RWPE2 (cell line): ENCODE measurements around the gene TMTC1.
A peak's percentile ranks its signal among the peaks of the same experiment; 100 is the strongest.

ENCODE experiments used
- ATAC-seq: fragments of 200-7000 bp; cut with Tn5 transposase; 3 replicates; pipeline ENCODE4 v1.9.1; 2021; ENCODE audit warnings: low read depth
- DNase-seq: peaks from one replicate; pipeline ENCODE4 v3.0.0-alpha.2; 2020; ENCODE audit warnings: low spot score
- H3K27ac ChIP-seq: fragments of 450-650 bp; 2 replicates; pipeline ENCODE4 v1.5.1; 2017; ENCODE audit warnings: mild to moderate bottlenecking; ENCODE audit not compliant: poor library complexity, severe bottlenecking
- H3K27me3 ChIP-seq: fragments of 250-450 bp; sonication (Bioruptor Pico); 2 replicates; pipeline ENCODE4 v1.5.1; 2021; ENCODE audit warnings: mild to moderate bottlenecking, moderate library complexity; ENCODE audit not compliant: insufficient read depth, poor library complexity, severe bottlenecking
- H3K36me3 ChIP-seq: fragments of 250-450 bp; sonication (Bioruptor Pico); 2 replicates; pipeline ENCODE4 v1.5.1; 2020; ENCODE audit warnings: low read depth, mild to moderate bottlenecking, moderate library complexity
- H3K4me1 ChIP-seq: fragments of 250-450 bp; sonication (Bioruptor Pico); 2 replicates; pipeline ENCODE4 v1.5.1; 2021; ENCODE audit warnings: mild to moderate bottlenecking, moderate library complexity; ENCODE audit not compliant: insufficient read depth, poor library complexity, severe bottlenecking
- H3K4me3 ChIP-seq: fragments of 250-450 bp; sonication (Bioruptor Pico); 2 replicates; pipeline ENCODE4 v1.5.1; 2021; ENCODE audit warnings: mild to moderate bottlenecking, moderate library complexity; ENCODE audit not compliant: severe bottlenecking
- H3K9me3 ChIP-seq: fragments of 250-450 bp; sonication (Bioruptor Pico); 2 replicates; pipeline ENCODE4 v1.5.1; 2021; ENCODE audit warnings: mild to moderate bottlenecking, moderate library complexity; ENCODE audit not compliant: severe bottlenecking
- CTCF ChIP-seq: fragments of 450-650 bp; IDR thresholded peaks from one replicate; pipeline ENCODE4 v1.5.1; 2017; ENCODE audit warnings: mild to moderate bottlenecking, moderate library complexity; ENCODE audit not compliant: poor library complexity, severe bottlenecking

The TMTC1 gene

GRCh38 chr12:29552994-29553748 is 230.6 kb downstream of the TMTC1 start:
- Histone ChIP-seq H3K36me3 (no peaks in the 10 kb centered on the region), H3K4me3 (no peak overlapping the region), H3K27me3 (no peaks in the 10 kb centered on the region), H3K4me1 (no peaks in the 10 kb centered on the region), H3K9me3 (no peaks in the 10 kb centered on the region), H3K27ac (no peak overlapping the region)
- ATAC-seq (no peak), DNase-seq (no peak)
- TF ChIP-seq CTCF: no peak

DNA sequence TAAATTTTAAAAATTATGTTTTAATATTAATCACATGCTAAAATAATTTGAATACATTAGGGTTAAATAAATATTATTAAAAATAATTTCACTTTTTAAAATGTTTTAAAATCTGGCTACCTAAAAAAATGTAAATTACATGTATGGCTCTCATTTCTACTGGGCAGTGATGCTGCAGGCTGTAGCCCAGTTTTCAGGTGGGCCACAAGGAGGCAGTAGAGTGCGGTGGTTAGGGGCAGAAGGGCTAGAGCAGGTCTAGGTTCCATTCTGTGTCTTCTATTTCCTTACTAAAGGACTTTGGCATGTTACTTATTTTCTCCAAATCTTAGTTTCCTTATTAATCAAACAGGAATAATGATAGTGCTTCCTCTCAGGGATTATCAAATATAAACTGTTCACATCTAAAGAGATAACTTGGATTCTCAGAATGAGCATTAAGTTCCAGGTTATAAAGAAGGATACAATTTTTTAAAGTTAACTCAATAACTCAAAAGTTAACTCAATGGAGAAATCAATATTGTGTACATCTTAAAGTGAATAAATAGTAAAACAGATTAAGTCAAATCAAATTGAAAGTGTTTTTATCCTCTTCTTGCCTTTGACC is 231.3 kb downstream of the TMTC1 start:
- peak; percentile 64 for TF ChIP-seq CTCF
- Histone ChIP-seq H3K4me1 (no peaks in the 10 kb centered on the region), H3K4me3 (no peak overlapping the region), H3K9me3 (no peaks in the 10 kb centered on the region), H3K27me3 (no peaks in the 10 kb centered on the region), H3K36me3 (no peaks in the 10 kb centered on the region), H3K27ac (no peak overlapping the region)
- DNase-seq: no peak
- peak; percentile 53; the same call in 1 of the 3 replicates for ATAC-seq

DNA sequence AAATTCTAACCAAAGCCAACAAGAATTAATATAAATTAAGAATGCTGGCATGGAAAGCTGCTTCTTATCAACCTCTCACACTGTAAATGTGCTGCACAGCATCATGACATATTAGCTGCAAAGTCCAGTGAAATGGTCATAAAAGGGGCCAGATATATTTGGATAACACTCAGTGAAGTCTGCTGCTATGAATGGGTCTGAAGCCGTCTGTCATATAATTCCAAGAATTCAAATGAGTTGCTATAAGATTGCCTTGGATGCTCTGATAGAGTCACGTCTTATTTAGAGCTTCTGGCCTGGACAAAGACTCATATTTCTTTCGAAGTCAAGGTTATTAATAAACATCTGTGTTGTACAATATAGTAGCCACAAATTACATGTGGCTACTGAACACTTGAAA is 231.9 kb downstream of the TMTC1 start:
- no peaks in the 10 kb centered on the region for H3K27me3 ChIP-seq
- TF ChIP-seq CTCF: no peak
- no peak overlapping the region for H3K4me3 ChIP-seq
- H3K4me1 ChIP-seq: no peaks in the 10 kb centered on the region
- no peak for DNase-seq
- no peak for ATAC-seq
- no peak overlapping the region for H3K27ac ChIP-seq
- no peaks in the 10 kb centered on the region for H3K9me3 ChIP-seq
- H3K36me3 ChIP-seq: no peaks in the 10 kb centered on the region

- no peak overlapping the region for H3K4me3 ChIP-seq
- no peaks in the 10 kb centered on the region for H3K9me3 ChIP-seq
- H3K27me3 ChIP-seq: no peaks in the 10 kb centered on the region
- no peak overlapping the region for H3K27ac ChIP-seq
- DNase-seq: no peak
- H3K4me1 ChIP-seq: no peaks in the 10 kb centered on the region
- ATAC-seq: no peak
- TF ChIP-seq CTCF: no peak
- H3K36me3 ChIP-seq: no peaks in the 10 kb centered on the region
Measured at GRCh38 chr12:29547864-29548263, 235.9 kb downstream of the TMTC1 start.

DNA sequence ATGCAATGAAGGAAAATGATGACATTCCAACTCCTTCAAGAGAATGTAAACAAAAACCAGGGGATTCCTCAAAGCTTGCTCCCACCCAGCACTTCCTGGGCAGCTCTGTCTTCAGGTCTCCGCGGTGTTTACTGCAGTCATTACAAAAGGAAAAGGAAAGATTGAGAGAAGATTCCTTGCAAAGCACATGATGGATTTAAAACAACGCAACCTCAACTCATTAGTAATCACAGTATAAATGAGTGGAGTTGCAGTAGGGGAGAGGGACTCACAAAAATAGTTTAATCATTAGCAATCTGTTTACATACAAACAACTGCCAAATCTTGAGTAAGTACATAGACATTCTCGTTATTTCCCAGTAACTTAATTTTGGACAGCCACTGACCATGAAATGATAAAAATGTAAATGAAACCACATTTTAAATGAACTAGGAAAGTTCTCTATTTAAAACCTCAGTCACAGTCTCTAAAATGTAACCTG is 236.6 kb downstream of the TMTC1 start:
- H3K4me3 ChIP-seq: no peak overlapping the region
- ATAC-seq (no peak), DNase-seq (no peak)
- no peaks in the 10 kb centered on the region for H3K4me1 ChIP-seq
- H3K9me3 ChIP-seq: no peaks in the 10 kb centered on the region
- no peak overlapping the region for H3K27ac ChIP-seq
- H3K36me3 ChIP-seq: no peaks in the 10 kb centered on the region
- TF ChIP-seq CTCF: no peak
- H3K27me3 ChIP-seq: no peaks in the 10 kb centered on the region
